HEK293 (cell line): Measurements from ENCODE around the gene SLC30A3.

Experiments
- GFI1B ChIP-seq: fragments of 450-650 bp; formaldehyde crosslinking; IDR thresholded peaks from 2 replicates; pipeline ENCODE4 v1.5.1; 2016; ENCODE audit warnings: missing biosample characterization, missing genetic modification characterization
- HOXC10 ChIP-seq: sonication (generic); formaldehyde crosslinking; IDR thresholded peaks from 2 replicates; pipeline ENCODE4 v1.8.1; 2023; ENCODE audit warnings: mild to moderate bottlenecking, missing genetic modification reagents
- HOXD13 ChIP-seq: sonication (generic); formaldehyde crosslinking; IDR thresholded peaks from 2 replicates; pipeline ENCODE4 v1.8.0; 2022; ENCODE audit warnings: missing genetic modification reagents, borderline replicate concordance
- KLF7 ChIP-seq: fragments of 450-650 bp; formaldehyde crosslinking; IDR thresholded peaks from 2 replicates; pipeline ENCODE4 v1.5.1; 2016; ENCODE audit warnings: missing biosample characterization, missing genetic modification characterization, borderline replicate concordance
- KLF8 ChIP-seq: fragments of 450-650 bp; formaldehyde crosslinking; IDR thresholded peaks from 2 replicates; pipeline ENCODE4 v1.5.1; 2016; ENCODE audit warnings: missing biosample characterization, missing genetic modification characterization
- KLF9 ChIP-seq: fragments of 450-650 bp; formaldehyde crosslinking; IDR thresholded peaks from 2 replicates; pipeline ENCODE4 v1.5.1; 2016; ENCODE audit warnings: missing biosample characterization, missing genetic modification characterization, low read depth
- OSR2 ChIP-seq: fragments of 450-650 bp; formaldehyde crosslinking; IDR thresholded peaks from 2 replicates; pipeline ENCODE4 v1.5.1; 2016; ENCODE audit warnings: missing biosample characterization, missing genetic modification characterization
- PATZ1 ChIP-seq: fragments of 450-650 bp; formaldehyde crosslinking; IDR thresholded peaks from 2 replicates; pipeline ENCODE4 v1.5.1; 2016; ENCODE audit warnings: missing biosample characterization, missing genetic modification characterization
- RBAK ChIP-seq: fragments of 450-650 bp; formaldehyde crosslinking; IDR thresholded peaks from 2 replicates; pipeline ENCODE4 v1.5.1; 2016; ENCODE audit warnings: missing biosample characterization, missing genetic modification characterization
- SCRT1 ChIP-seq: fragments of 450-650 bp; formaldehyde crosslinking; IDR thresholded peaks from 2 replicates; pipeline ENCODE4 v1.5.1; 2016; ENCODE audit warnings: missing biosample characterization, missing genetic modification characterization, borderline replicate concordance
- SP2 ChIP-seq: fragments of 450-650 bp; formaldehyde crosslinking; IDR thresholded peaks from 2 replicates; pipeline ENCODE4 v1.5.1; 2016; ENCODE audit warnings: missing biosample characterization, missing genetic modification characterization
- SP7 ChIP-seq: fragments of 450-650 bp; formaldehyde crosslinking; IDR thresholded peaks from 2 replicates; pipeline ENCODE4 v1.5.1; 2016; ENCODE audit warnings: missing biosample characterization, missing genetic modification characterization
- YY1 ChIP-seq: fragments of 450-650 bp; formaldehyde crosslinking; IDR thresholded peaks from 2 replicates; pipeline ENCODE4 v1.5.1; 2018; ENCODE audit warnings: missing biosample characterization, missing genetic modification characterization
- YY2 ChIP-seq: fragments of 450-650 bp; formaldehyde crosslinking; IDR thresholded peaks from 2 replicates; pipeline ENCODE4 v1.5.1; 2016; ENCODE audit warnings: missing biosample characterization, missing genetic modification characterization
- ZBTB8A ChIP-seq: fragments of 450-650 bp; formaldehyde crosslinking; IDR thresholded peaks from 2 replicates; pipeline ENCODE4 v1.5.1; 2016; ENCODE audit warnings: missing biosample characterization, missing genetic modification characterization
- ZFP3 ChIP-seq: fragments of 450-650 bp; formaldehyde crosslinking; IDR thresholded peaks from 2 replicates; pipeline ENCODE4 v1.5.1; 2016; ENCODE audit warnings: low read depth, missing biosample characterization, missing genetic modification characterization
- ZFP37 ChIP-seq: fragments of 450-650 bp; formaldehyde crosslinking; IDR thresholded peaks from 2 replicates; pipeline ENCODE4 v1.5.1; 2016; ENCODE audit warnings: missing biosample characterization, missing genetic modification characterization
- ZNF112 ChIP-seq: fragments of 450-650 bp; formaldehyde crosslinking; IDR thresholded peaks from 2 replicates; pipeline ENCODE4 v1.5.0; 2017; ENCODE audit warnings: missing biosample characterization, missing genetic modification characterization
- ZNF114 ChIP-seq: fragments of 450-650 bp; formaldehyde crosslinking; IDR thresholded peaks from 2 replicates; pipeline ENCODE4 v1.5.0; 2017; ENCODE audit warnings: missing biosample characterization, missing genetic modification characterization
- ZNF121 ChIP-seq: fragments of 450-650 bp; formaldehyde crosslinking; IDR thresholded peaks from 2 replicates; pipeline ENCODE4 v1.5.1; 2016; ENCODE audit warnings: missing biosample characterization, missing genetic modification characterization
- ZNF174 ChIP-seq: fragments of 450-650 bp; formaldehyde crosslinking; IDR thresholded peaks from 2 replicates; pipeline ENCODE4 v1.5.0; 2017; ENCODE audit warnings: missing biosample characterization, mild to moderate bottlenecking, missing genetic modification characterization
- ZNF248 ChIP-seq: fragments of 450-650 bp; formaldehyde crosslinking; IDR thresholded peaks from 2 replicates; pipeline ENCODE4 v1.5.1; 2017; ENCODE audit warnings: missing biosample characterization, missing genetic modification characterization
- ZNF335 ChIP-seq: fragments of 450-650 bp; formaldehyde crosslinking; conservative IDR thresholded peaks from 2 replicates; pipeline ENCODE4 v1.5.1; 2016; ENCODE audit warnings: missing biosample characterization, missing genetic modification characterization
- ZNF366 ChIP-seq: fragments of 450-650 bp; formaldehyde crosslinking; conservative IDR thresholded peaks from 2 replicates; pipeline ENCODE4 v1.5.1; 2016; ENCODE audit warnings: missing biosample characterization, missing genetic modification characterization
- ZNF37A ChIP-seq: fragments of 450-650 bp; IDR thresholded peaks from 2 replicates; pipeline ENCODE4 v1.5.1; 2018; ENCODE audit warnings: missing biosample characterization, missing genetic modification characterization
- ZNF473 ChIP-seq: fragments of 450-650 bp; formaldehyde crosslinking; IDR thresholded peaks from 2 replicates; pipeline ENCODE4 v1.5.1; 2017; ENCODE audit warnings: missing biosample characterization, missing genetic modification characterization
- ZNF501 ChIP-seq: fragments of 450-650 bp; formaldehyde crosslinking; IDR thresholded peaks from 2 replicates; pipeline ENCODE4 v1.5.1; 2016; ENCODE audit warnings: missing biosample characterization, missing genetic modification characterization
- ZNF548 ChIP-seq: fragments of 450-650 bp; formaldehyde crosslinking; IDR thresholded peaks from 2 replicates; pipeline ENCODE4 v1.5.1; 2016; ENCODE audit warnings: missing biosample characterization, missing genetic modification characterization
- ZNF561 ChIP-seq: fragments of 450-650 bp; IDR thresholded peaks from 2 replicates; pipeline ENCODE4 v1.5.1; 2018; ENCODE audit warnings: missing biosample characterization, missing genetic modification characterization, borderline replicate concordance
- ZNF629 ChIP-seq: fragments of 450-650 bp; formaldehyde crosslinking; IDR thresholded peaks from 2 replicates; pipeline ENCODE4 v1.5.1; 2017; ENCODE audit warnings: missing biosample characterization, missing genetic modification characterization
- TF ChIP-seq, protein P1 (sequence below): fragments of 450-650 bp; formaldehyde crosslinking; IDR thresholded peaks from 2 replicates; pipeline ENCODE4 v1.5.1; 2016; ENCODE audit warnings: missing biosample characterization, missing genetic modification characterization
- TF ChIP-seq, protein P2 (sequence below): fragments of 450-650 bp; formaldehyde crosslinking; optimal IDR thresholded peaks from 2 replicates; pipeline ENCODE3; 2016; ENCODE audit warnings: missing biosample characterization, mild to moderate bottlenecking, missing genetic modification characterization
- TF ChIP-seq, protein P3 (sequence below): fragments of 450-650 bp; IDR thresholded peaks from 2 replicates; pipeline ENCODE4 v1.5.1; 2018; ENCODE audit warnings: missing biosample characterization, missing genetic modification characterization
- TF ChIP-seq, protein P4 (sequence below): fragments of 450-650 bp; formaldehyde crosslinking; IDR thresholded peaks from 2 replicates; pipeline ENCODE4 v1.5.1; 2016; ENCODE audit warnings: missing biosample characterization, missing genetic modification characterization

The SLC30A3 gene

GRCh38 chr2:27211943-27212625 is 50.8 kb downstream of the SLC30A3 start, which contains the start of the genes ATRAID and SLC5A6 (continued):
- peak; percentile 78 for TF ChIP-seq ZBTB8A
- TF ChIP-seq, protein P1, sequence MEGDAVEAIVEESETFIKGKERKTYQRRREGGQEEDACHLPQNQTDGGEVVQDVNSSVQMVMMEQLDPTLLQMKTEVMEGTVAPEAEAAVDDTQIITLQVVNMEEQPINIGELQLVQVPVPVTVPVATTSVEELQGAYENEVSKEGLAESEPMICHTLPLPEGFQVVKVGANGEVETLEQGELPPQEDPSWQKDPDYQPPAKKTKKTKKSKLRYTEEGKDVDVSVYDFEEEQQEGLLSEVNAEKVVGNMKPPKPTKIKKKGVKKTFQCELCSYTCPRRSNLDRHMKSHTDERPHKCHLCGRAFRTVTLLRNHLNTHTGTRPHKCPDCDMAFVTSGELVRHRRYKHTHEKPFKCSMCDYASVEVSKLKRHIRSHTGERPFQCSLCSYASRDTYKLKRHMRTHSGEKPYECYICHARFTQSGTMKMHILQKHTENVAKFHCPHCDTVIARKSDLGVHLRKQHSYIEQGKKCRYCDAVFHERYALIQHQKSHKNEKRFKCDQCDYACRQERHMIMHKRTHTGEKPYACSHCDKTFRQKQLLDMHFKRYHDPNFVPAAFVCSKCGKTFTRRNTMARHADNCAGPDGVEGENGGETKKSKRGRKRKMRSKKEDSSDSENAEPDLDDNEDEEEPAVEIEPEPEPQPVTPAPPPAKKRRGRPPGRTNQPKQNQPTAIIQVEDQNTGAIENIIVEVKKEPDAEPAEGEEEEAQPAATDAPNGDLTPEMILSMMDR = peak; percentile 16; the same call in 1 of the 2 replicates
- peak; percentile 32; the same call in 1 of the 2 replicates for TF ChIP-seq KLF9
- no peak for TF ChIP-seq ZNF112 (tag by site-specific recombination)
- TF ChIP-seq, protein P2, sequence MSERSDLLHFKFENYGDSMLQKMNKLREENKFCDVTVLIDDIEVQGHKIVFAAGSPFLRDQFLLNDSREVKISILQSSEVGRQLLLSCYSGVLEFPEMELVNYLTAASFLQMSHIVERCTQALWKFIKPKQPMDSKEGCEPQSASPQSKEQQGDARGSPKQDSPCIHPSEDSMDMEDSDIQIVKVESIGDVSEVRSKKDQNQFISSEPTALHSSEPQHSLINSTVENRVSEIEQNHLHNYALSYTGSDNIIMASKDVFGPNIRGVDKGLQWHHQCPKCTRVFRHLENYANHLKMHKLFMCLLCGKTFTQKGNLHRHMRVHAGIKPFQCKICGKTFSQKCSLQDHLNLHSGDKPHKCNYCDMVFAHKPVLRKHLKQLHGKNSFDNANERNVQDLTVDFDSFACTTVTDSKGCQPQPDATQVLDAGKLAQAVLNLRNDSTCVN (tag by site-specific recombination) = peak; percentile 89
- no peak for TF ChIP-seq HOXC10
- TF ChIP-seq, protein P3, sequence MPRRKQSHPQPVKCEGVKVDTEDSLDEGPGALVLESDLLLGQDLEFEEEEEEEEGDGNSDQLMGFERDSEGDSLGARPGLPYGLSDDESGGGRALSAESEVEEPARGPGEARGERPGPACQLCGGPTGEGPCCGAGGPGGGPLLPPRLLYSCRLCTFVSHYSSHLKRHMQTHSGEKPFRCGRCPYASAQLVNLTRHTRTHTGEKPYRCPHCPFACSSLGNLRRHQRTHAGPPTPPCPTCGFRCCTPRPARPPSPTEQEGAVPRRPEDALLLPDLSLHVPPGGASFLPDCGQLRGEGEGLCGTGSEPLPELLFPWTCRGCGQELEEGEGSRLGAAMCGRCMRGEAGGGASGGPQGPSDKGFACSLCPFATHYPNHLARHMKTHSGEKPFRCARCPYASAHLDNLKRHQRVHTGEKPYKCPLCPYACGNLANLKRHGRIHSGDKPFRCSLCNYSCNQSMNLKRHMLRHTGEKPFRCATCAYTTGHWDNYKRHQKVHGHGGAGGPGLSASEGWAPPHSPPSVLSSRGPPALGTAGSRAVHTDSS (tag by site-specific recombination) = no peak
- no peak for TF ChIP-seq GFI1B (tag by site-specific recombination)
- peak; percentile 84; the same call in 1 of the 2 replicates for TF ChIP-seq ZNF561 (tag by site-specific recombination)
- TF ChIP-seq ZNF335 (tag by site-specific recombination) = peak; percentile 74
- TF ChIP-seq ZNF37A (tag by site-specific recombination) = no peak
- TF ChIP-seq PATZ1 (tag by site-specific recombination) = peak; percentile 95
- TF ChIP-seq ZNF473 (tag by site-specific recombination) = no peak
- peak; percentile 10; the same call in 1 of the 2 replicates for TF ChIP-seq ZNF121 (tag by site-specific recombination)
- TF ChIP-seq, protein P4, sequence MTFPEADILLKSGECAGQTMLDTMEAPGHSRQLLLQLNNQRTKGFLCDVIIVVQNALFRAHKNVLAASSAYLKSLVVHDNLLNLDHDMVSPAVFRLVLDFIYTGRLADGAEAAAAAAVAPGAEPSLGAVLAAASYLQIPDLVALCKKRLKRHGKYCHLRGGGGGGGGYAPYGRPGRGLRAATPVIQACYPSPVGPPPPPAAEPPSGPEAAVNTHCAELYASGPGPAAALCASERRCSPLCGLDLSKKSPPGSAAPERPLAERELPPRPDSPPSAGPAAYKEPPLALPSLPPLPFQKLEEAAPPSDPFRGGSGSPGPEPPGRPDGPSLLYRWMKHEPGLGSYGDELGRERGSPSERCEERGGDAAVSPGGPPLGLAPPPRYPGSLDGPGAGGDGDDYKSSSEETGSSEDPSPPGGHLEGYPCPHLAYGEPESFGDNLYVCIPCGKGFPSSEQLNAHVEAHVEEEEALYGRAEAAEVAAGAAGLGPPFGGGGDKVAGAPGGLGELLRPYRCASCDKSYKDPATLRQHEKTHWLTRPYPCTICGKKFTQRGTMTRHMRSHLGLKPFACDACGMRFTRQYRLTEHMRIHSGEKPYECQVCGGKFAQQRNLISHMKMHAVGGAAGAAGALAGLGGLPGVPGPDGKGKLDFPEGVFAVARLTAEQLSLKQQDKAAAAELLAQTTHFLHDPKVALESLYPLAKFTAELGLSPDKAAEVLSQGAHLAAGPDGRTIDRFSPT (tag by site-specific recombination) = no peak
- 0 out of 2 replicates have a peak, but pooled peaks have one; percentile 57 for TF ChIP-seq KLF7 (tag by site-specific recombination)
- peak; percentile 77 for TF ChIP-seq SP7 (tag by site-specific recombination)
- TF ChIP-seq ZFP37 = 0 out of 2 replicates have a peak, but pooled peaks have one; percentile 29
- TF ChIP-seq YY1 = peak; percentile 86
- TF ChIP-seq HOXD13 (CRISPR knock-in tag) = no peak
- TF ChIP-seq ZNF114 (tag by site-specific recombination) = no peak
- no peak for TF ChIP-seq RBAK
- no peak for TF ChIP-seq ZNF366 (tag by site-specific recombination)
- TF ChIP-seq KLF8 (tag by site-specific recombination) = peak; percentile 89
- no peak for TF ChIP-seq OSR2 (tag by site-specific recombination)
- TF ChIP-seq ZNF174 (tag by site-specific recombination) = no peak
- TF ChIP-seq ZNF501 (tag by site-specific recombination) = 0 out of 2 replicates have a peak, but pooled peaks have one; percentile 85
- TF ChIP-seq ZNF629 (tag by site-specific recombination) = peak; percentile 39; the same call in 1 of the 2 replicates
- peak; percentile 62 for TF ChIP-seq SP2 (tag by site-specific recombination)
- TF ChIP-seq SCRT1 = no peak
- no peak for TF ChIP-seq ZNF548 (tag by site-specific recombination)
- TF ChIP-seq ZFP3 (tag by site-specific recombination) = no peak
- TF ChIP-seq ZNF248 (tag by site-specific recombination) = no peak
- peak; percentile 68; the same call in 1 of the 2 replicates for TF ChIP-seq YY2 (tag by site-specific recombination)
